ENCODE results near the gene A4GNT. TPM values are rescaled to one million over a fixed set of nuclear protein-coding genes. Genes with fewer than 3 reads are reported as not detected.

The A4GNT gene
- total RNA-seq, result not detected in 2 replicates

GRCh38 chr3:138132239-138132638, at the start of gene A4GNT:
TSS of gene A4GNT (minus strand) at chr3:138132390. CDS start at chr3:138131256, 1,134 bp downstream.

DNA sequence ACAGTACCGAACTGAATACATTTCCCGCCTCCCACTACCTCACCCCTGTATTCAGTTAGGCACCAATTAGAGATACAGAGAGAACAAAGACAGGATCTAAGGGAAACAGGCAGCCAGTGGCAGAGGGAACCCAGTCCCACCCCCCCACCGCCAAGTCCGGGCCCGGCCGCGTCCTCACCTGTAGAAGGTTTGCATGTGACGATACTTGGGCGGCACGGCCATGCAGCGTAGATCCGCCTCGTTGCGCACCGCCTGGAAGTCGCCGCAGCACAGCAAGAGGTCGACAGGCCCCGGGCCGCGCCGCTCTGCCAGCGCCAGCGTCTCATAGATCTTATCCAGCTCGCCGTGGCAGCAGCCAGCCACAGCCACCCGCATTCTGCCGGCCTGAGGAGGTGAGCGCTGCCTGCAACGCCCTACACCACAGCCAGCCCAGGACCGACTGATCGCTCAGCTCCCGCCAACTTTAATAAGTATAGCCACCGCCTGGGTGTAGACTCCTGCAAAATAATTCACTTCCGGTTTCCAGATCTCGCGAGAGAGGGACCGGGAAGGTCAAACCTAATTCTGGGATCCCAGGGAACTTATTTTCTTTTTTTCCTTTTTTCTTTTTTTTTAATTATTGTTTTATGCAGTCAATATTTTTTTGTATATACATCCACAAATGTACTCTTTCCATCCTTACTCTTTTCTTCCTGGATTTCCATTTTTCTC, 42.4 kb upstream of the A4GNT start, which contains the start of gene DBR1:
Gene DBR1, minus strand, starts transcription at position 501 of the 711 bp plus-strand sequence. Its CDS starts 126 bp downstream, at position 375.

DNA sequence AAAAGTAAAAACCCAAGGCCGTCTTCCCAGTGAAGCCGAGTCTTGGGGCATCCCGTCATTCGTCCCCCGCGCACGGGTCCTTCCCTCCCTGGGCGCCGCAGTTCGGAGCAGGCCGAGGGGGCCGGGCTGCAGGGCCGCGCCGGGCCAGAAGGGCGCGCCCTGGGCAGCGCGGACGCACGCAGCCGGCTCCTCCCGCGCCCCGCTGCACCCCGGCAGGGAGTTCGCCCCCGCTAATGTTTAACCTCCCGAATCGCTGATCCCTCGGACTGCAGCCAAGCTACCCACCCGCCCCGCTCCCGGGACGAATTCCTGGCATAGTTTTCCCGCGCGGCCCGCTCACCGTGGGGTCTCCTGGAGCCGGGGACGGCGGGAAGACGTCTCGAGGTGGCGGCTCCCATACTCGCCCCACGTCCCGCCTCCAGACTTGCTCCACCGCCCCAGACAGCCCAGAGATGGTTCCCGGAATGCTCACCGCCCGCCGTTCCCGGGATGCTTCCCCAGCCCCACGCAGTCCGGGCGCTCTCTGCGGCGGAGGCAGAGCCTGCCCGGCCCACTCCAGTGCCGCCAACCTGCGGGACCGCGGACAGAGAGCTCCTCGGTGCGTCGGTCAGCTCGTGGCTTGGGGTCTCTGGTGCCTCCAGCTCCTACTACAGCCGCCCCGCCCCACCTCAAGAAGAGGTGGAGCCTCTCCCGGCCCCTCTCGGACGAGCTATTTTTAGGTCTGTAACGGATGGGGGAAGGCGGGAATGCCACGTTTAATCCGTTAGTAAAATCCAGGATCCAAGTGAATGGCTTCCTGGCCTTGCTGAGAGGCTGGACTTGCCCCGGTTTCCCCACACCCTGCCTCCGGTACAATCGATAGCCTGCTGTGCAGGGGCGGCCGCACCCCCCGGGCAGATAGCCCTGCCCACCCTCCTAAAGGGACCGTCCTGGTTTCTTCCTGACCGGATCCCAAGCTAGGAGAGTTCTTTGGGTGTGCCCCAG, 16.9 kb downstream of the A4GNT start, which contains the start of gene DZIP1L:
Gene DZIP1L, minus strand, starts transcription at position 621 of the 984 bp plus-strand sequence. CDS start 11,637 bp downstream, outside the sequence.

Other genes starting within 250 kb of the A4GNT start
- gene CLDN18, start 122.2 kb downstream of the A4GNT start, total RNA-seq, result not detected in 2 replicates
- gene DZIP1L, start 16.8 kb downstream of the A4GNT start, total RNA-seq, result 3.9 and 5.2 TPM in 2 replicates
- gene DBR1, start 42.5 kb upstream of the A4GNT start, total RNA-seq, result 9.7 and 9.9 TPM in 2 replicates
- 32.1 TPM in 2 replicates for gene ARMC8, start 54.9 kb upstream of the A4GNT start, total RNA-seq
- not detected in 2 replicates for gene NME9, start 197.5 kb upstream of the A4GNT start, total RNA-seq
- gene MRAS, start 216.2 kb upstream of the A4GNT start, total RNA-seq, result 11.4 and 20.4 TPM in 2 replicates

Measured in cardiac atrium fibroblast (primary cell).